Ovary (tissue), 3 donors: Measurements from ENCODE around the gene DOCK2.

Source experiments
- EP300 ChIP-seq: sonication (generic); formaldehyde crosslinking; IDR thresholded peaks from one replicate; pipeline ENCODE4 v1.6.1; 2017; ENCODE audit warnings: antibody characterized with exemption
- POLR2A ChIP-seq: fragments of 450-650 bp; IDR thresholded peaks from one replicate; pipeline ENCODE4 v1.6.1; 2017; ENCODE audit warnings: antibody characterized with exemption, mild to moderate bottlenecking, moderate library complexity
- TF ChIP-seq, protein P1 (sequence below), 3 donors: fragments of 450-650 bp in 2 of 3; fragments of 200-600 bp in 1 of 3; IDR thresholded peaks; one replicate each; pipeline versions ENCODE4 v1.5.1 to v1.8.0; 2016 to 2022; ENCODE audit warnings: antibody characterized with exemption in 3 of 3, mild to moderate bottlenecking in 1 of 3
- donor health status: DM: no; HTN: no; CAD: no.

DNA sequence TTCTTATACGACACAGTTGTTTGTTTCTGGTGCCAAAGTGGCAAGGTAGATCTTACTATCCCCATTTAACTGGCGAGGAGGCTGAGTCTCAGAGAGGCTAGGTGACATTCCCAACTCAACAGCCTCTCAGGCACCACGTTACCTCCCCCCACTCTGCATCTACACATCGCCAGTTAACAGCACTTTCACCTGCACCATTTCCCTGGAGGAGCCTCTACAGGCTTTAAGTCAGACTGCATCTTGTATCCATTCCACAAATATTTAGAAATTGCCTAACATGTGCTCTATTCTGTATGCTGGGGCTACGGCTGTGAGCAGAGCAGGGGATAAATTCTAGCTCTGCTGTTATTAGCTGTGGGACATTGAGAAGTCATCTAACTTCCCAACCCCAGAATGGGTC, 174.6 kb downstream of the DOCK2 start:
- TF ChIP-seq, protein P1, sequence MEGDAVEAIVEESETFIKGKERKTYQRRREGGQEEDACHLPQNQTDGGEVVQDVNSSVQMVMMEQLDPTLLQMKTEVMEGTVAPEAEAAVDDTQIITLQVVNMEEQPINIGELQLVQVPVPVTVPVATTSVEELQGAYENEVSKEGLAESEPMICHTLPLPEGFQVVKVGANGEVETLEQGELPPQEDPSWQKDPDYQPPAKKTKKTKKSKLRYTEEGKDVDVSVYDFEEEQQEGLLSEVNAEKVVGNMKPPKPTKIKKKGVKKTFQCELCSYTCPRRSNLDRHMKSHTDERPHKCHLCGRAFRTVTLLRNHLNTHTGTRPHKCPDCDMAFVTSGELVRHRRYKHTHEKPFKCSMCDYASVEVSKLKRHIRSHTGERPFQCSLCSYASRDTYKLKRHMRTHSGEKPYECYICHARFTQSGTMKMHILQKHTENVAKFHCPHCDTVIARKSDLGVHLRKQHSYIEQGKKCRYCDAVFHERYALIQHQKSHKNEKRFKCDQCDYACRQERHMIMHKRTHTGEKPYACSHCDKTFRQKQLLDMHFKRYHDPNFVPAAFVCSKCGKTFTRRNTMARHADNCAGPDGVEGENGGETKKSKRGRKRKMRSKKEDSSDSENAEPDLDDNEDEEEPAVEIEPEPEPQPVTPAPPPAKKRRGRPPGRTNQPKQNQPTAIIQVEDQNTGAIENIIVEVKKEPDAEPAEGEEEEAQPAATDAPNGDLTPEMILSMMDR (IDR thresholded peaks at IDR 0.05), result no peak
- no peak for TF ChIP-seq EP300
- no peak for TF ChIP-seq POLR2A
